ENCODE results near the gene OPN1MW3.
"Not testable (repeated sequence)": the region's sequence is repeated elsewhere in the genome, so short reads cannot be mapped to it uniquely, and the experiment has no call there.

The OPN1MW3 gene

DNA sequence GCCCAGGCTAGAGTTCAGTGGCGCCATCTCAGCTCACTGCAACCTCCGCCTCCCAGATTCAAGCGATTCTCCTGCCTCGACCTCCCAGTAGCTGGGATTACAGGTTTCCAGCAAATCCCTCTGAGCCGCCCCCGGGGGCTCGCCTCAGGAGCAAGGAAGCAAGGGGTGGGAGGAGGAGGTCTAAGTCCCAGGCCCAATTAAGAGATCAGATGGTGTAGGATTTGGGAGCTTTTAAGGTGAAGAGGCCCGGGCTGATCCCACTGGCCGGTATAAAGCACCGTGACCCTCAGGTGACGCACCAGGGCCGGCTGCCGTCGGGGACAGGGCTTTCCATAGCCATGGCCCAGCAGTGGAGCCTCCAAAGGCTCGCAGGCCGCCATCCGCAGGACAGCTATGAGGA lies at the start of gene OPN1MW3:
Gene OPN1MW3, plus strand, starts transcription at position 301 of the 400 bp plus-strand sequence. Its CDS starts 38 bp downstream, at position 339.
- DNase-seq = not testable (repeated sequence)

DNA sequence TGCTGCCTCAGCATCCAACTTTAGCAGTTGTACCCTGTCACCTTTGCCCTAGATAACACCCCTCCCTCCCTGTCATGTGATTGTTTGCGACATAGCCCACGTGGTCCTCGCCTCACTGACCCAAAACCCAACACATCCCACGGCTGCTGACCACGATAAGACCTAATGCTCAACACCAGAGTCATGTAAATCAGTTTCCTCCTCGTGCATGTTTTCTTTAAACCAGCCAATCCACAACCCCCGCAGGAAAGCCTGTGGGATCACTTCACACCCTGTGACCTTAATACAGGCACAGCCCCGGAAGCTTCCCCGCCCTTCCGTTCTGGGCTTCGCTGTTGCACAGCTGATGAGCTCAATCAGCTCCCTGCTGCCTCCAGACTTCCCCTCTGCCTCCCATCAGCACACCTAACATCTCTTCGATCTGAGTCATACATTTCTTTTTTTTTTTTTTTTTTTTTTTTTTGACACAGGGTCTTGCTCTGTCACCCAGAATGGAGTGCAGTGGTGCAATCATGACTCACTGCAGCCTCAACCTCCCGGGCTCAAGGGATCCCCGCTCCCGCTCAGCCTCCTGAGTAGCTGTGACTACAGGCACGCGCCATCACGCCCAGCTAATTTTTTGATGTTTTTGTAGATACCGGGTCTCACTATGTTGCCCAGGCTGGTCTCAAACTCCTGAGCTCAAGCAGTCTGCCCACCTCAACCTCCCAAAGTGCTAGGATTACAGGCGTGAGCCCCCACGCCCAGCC lies 47.5 kb upstream of the OPN1MW3 start:
- DNase-seq = not testable (repeated sequence)

GRCh38 chrX:154211057-154211456 lies 46.3 kb upstream of the OPN1MW3 start:
- not testable (repeated sequence) for DNase-seq

GRCh38 chrX:154211499-154211898 lies 45.9 kb upstream of the OPN1MW3 start:
- DNase-seq = not testable (repeated sequence)

DNA sequence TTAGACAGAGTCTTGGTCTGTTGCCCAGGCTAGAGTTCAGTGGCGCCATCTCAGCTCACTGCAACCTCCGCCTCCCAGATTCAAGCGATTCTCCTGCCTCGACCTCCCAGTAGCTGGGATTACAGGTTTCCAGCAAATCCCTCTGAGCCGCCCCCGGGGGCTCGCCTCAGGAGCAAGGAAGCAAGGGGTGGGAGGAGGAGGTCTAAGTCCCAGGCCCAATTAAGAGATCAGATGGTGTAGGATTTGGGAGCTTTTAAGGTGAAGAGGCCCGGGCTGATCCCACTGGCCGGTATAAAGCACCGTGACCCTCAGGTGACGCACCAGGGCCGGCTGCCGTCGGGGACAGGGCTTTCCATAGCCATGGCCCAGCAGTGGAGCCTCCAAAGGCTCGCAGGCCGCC lies 37.9 kb upstream of the OPN1MW3 start, which contains the start of gene OPN1MW2:
Gene OPN1MW2, plus strand, starts transcription at position 301 of the 400 bp plus-strand sequence. Its CDS starts 60 bp downstream, at position 361.
- DNase-seq = not testable (repeated sequence)

GRCh38 chrX:154225292-154225691 lies 32.1 kb upstream of the OPN1MW3 start:
- DNase-seq = not testable (repeated sequence)

DNA sequence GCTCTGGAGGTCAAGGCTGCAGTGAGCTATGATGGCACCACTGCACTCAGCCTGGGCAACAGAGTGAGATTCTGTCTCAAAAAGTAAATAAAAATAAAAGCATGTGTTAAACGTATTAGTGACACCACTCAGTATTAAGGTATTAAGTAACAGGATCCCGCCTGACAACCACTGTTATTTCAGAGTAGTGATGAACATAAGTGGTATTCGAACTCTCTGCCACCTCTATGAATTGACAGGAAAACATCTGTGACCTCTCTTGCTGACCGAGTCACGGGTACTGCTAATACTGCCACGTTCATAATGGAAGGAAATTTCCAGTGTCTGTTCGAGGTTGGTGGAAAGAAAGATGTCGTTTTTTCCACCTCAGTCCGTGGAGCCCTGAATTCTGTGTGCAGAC lies 30.7 kb upstream of the OPN1MW3 start:
- not testable (repeated sequence) for DNase-seq

DNA sequence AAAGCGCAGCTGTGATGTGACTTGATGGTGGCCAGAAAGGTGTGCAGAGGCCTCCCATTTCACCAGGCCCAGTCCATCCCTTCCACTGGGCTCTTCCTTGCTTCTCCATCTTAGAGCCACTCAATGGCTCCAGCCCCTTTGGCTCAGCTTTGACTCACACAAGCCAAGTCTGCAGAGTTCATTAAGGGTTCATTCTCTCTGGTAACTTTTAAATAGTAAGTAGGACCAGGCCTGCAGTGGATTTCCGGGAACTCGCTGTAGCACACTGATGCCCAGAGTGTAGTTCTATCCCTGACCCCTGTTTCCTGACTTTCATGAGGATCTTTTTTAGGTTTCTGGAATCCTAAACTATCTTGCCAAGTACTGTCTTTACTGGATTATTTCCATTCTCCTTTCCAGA lies 25.9 kb upstream of the OPN1MW3 start:
- DNase-seq = not testable (repeated sequence)

DNA sequence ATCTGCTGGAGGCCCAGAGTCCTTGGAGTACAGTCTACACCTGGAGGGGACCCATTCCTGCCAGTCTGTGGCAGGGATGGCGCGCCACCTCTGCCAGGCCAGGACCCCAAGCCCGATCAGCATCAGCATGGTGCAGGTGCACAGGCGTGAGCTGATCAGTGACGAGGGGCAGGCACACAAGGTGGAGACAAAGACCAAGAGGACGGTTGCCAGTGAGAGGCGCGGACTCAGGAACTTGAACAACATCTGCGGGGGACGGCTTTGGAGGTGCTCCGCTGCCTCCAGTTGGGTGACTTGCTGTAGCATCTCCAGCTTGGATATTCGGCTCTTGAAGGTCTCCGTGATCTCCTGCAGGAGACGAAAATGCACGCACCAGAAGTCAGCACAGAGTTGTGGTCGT lies 23.8 kb upstream of the OPN1MW3 start:
- DNase-seq = not testable (repeated sequence)

DNA sequence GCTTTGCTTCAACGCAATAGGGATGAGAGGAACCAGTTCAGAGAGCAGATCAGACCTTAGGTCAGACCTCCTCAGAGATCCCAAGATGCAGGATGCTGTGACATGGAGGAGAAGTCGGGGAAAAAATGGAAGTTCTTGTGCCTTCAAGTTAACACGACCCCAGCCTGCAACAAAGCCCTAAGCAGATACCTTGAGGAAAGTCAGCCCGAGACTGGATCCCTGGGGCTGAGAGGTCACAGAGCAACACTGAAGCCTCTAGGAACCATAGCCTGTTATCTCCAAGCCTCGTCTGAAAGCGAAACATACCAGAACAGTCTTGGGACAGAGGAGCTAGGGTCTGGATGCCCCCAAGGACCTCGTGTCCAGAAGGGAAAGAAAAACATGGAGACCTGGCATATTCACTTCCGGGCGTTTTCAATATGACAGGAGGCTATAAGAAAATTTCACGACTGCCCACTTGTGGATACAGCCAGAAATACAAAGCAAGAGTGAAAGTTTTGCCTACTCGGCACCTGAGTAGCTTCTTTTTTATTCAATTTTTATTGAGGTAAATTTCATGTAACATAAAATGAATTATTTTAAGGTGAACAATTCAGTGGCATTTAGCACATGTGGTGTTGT lies 18.3 kb upstream of the OPN1MW3 start:
- DNase-seq = not testable (repeated sequence)

- DNase-seq = not testable (repeated sequence)
These were observed 17.3 kb upstream of the OPN1MW3 start for GRCh38 chrX:154239982-154240503.

- not testable (repeated sequence) for DNase-seq
These were observed 9.9 kb upstream of the OPN1MW3 start for GRCh38 chrX:154247377-154248045.

- DNase-seq = not testable (repeated sequence)
These were observed 9.3 kb upstream of the OPN1MW3 start for GRCh38 chrX:154248076-154248475.

- not testable (repeated sequence) for DNase-seq
These were observed 1.3 kb downstream of the OPN1MW3 start for GRCh38 chrX:154258711-154259110.

DNA sequence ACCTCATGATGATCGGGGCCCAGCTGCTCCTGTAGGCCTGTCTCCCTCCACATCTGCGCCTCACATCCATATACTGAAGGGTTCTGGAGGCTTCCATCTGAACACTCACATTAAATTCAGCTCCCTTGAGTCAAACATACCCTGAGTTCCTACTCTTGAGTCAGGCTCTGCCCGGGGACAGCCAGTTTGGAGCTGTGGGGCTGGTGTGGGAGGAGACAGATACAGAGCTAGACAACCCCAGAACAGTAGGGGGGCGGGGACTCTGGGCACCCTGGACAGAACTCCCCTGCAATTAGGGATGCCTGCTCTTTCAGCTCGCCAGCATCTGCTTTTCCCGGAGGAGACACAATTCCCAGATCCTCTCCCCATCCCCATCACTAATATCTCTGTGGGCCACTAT lies 5.7 kb downstream of the OPN1MW3 start:
- not testable (repeated sequence) for DNase-seq

DNA sequence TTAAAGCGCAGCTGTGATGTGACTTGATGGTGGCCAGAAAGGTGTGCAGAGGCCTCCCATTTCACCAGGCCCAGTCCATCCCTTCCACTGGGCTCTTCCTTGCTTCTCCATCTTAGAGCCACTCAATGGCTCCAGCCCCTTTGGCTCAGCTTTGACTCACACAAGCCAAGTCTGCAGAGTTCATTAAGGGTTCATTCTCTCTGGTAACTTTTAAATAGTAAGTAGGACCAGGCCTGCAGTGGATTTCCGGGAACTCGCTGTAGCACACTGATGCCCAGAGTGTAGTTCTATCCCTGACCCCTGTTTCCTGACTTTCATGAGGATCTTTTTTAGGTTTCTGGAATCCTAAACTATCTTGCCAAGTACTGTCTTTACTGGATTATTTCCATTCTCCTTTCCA lies 11.9 kb downstream of the OPN1MW3 start:
- DNase-seq = not testable (repeated sequence)

DNA sequence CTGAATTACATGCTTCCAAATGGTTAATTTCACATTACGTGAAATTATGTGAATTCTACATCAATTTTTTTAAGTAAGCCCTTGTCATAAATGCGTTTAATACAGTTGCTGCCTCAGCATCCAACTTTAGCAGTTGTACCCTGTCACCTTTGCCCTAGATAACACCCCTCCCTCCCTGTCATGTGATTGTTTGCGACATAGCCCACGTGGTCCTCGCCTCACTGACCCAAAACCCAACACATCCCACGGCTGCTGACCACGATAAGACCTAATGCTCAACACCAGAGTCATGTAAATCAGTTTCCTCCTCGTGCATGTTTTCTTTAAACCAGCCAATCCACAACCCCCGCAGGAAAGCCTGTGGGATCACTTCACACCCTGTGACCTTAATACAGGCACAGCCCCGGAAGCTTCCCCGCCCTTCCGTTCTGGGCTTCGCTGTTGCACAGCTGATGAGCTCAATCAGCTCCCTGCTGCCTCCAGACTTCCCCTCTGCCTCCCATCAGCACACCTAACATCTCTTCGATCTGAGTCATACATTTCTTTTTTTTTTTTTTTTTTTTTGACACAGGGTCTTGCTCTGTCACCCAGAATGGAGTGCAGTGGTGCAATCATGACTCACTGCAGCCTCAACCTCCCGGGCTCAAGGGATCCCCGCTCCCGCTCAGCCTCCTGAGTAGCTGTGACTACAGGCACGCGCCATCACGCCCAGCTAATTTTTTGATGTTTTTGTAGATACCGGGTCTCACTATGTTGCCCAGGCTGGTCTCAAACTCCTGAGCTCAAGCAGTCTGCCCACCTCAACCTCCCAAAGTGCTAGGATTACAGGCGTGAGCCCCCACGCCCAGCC lies 27.3 kb downstream of the OPN1MW3 start:
- DNase-seq = not testable (repeated sequence)

- DNase-seq = not testable (repeated sequence)
These were observed 29.0 kb downstream of the OPN1MW3 start for GRCh38 chrX:154286406-154286805.

- DNase-seq = no peak
These were observed 37.6 kb downstream of the OPN1MW3 start, which contains the start of gene TEX28 for GRCh38 chrX:154294791-154295574. TEX28 (minus strand) TSS chrX:154295124; CDS start chrX:154292117, 3,007 bp downstream.

- DNase-seq = no peak
These were observed 38.4 kb downstream of the OPN1MW3 start, which contains the start of gene TKTL1 for GRCh38 chrX:154295664-154296310. TKTL1 (plus strand) TSS chrX:154295795; CDS start chrX:154295860, 65 bp downstream.

- no peak for DNase-seq
These were observed 39.3 kb downstream of the OPN1MW3 start for GRCh38 chrX:154296731-154297130.

All from NCI-H69 (cell line).